WTC11 (cell line): Measurements from ENCODE around the gene SPATS2. TPM values are rescaled to one million over a fixed set of nuclear protein-coding genes. Genes with fewer than 3 reads are reported as not detected.

Experiments used
- ATAC-seq: fragments of 200-7000 bp; cut with Tn5 transposase; 2 replicates; pipeline ENCODE4 v1.10.0; 2021; ENCODE audit warnings: mild to moderate bottlenecking, moderate library complexity
- CTCF ChIA-PET: fragments of 300-600 bp; sonication (Branson Sonifier 250); formaldehyde crosslinking; loops from one replicate; lab custom pipeline; 2021; ENCODE audit warnings: antibody characterized with exemption; lab: Charles Lee
- POLR2A ChIA-PET: fragments of 350-600 bp; sonication (Branson Sonifier 250); formaldehyde crosslinking; loops from one replicate; lab custom pipeline; 2021; ENCODE audit warnings: antibody characterized with exemption; lab: Charles Lee
- DNase-seq: peaks from one replicate; pipeline ENCODE4 v3.0.0; 2021; ENCODE audit warnings: low spot score
- H3K27ac Mint-ChIP-seq: 2 replicates; pipeline ENCODE4 v1.8.0; 2021; ENCODE audit warnings: mixed read lengths
- H3K27me3 Mint-ChIP-seq: 2 replicates; pipeline ENCODE4 v1.8.0; 2021; ENCODE audit warnings: low read depth, mild to moderate bottlenecking, moderate library complexity, mixed read lengths
- H3K36me3 Mint-ChIP-seq: 2 replicates; pipeline ENCODE4 v1.8.0; 2021; ENCODE audit warnings: mixed read lengths
- H3K4me1 Mint-ChIP-seq: 2 replicates; pipeline ENCODE4 v1.8.0; 2022; ENCODE audit warnings: mixed read lengths
- H3K4me3 Mint-ChIP-seq: 2 replicates; pipeline ENCODE4 v1.8.0; 2021; ENCODE audit warnings: mild to moderate bottlenecking, moderate library complexity, mixed read lengths
- H3K9me3 Mint-ChIP-seq: 2 replicates; pipeline ENCODE4 v1.8.0; 2021; ENCODE audit warnings: mixed read lengths
- CTCF ChIP-seq: fragments of 200-600 bp; IDR thresholded peaks from 2 replicates; pipeline ENCODE4 v1.8.0; 2022; ENCODE audit warnings: antibody characterized with exemption
- E2F4 ChIP-seq: sonication (generic); formaldehyde crosslinking; IDR thresholded peaks from 2 replicates; pipeline ENCODE4 v1.8.1; 2022; ENCODE audit warnings: low read depth, mild to moderate bottlenecking, moderate library complexity, missing genetic modification reagents, borderline replicate concordance
- FOXP4 ChIP-seq: sonication (generic); formaldehyde crosslinking; IDR thresholded peaks from 2 replicates; pipeline ENCODE4 v1.8.0; 2022; ENCODE audit warnings: mild to moderate bottlenecking, missing genetic modification reagents
- GABPB1 ChIP-seq: sonication (generic); formaldehyde crosslinking; IDR thresholded peaks from 2 replicates; pipeline ENCODE4 v1.8.1; 2023; ENCODE audit warnings: mild to moderate bottlenecking, missing genetic modification reagents
- HMGA2 ChIP-seq: fragments of 250-450 bp; sonication (Bioruptor Pico); IDR thresholded peaks from 2 replicates; pipeline ENCODE4 v1.4.0; 2021; ENCODE audit warnings: mild to moderate bottlenecking, moderate library complexity
- STAT6 ChIP-seq: sonication (generic); formaldehyde crosslinking; conservative IDR thresholded peaks from 2 replicates; pipeline ENCODE4 v1.8.1; 2023; ENCODE audit warnings: mild to moderate bottlenecking, low read depth, missing genetic modification reagents, moderate library complexity
- TEAD4 ChIP-seq: sonication (generic); formaldehyde crosslinking; IDR thresholded peaks from 2 replicates; pipeline ENCODE4 v1.8.0; 2022; ENCODE audit warnings: mild to moderate bottlenecking, missing genetic modification reagents
- USF2 ChIP-seq: sonication (generic); formaldehyde crosslinking; IDR thresholded peaks from 2 replicates; pipeline ENCODE4 v1.8.1; 2023; ENCODE audit warnings: mild to moderate bottlenecking, missing genetic modification reagents, moderate library complexity
- ZNF281 ChIP-seq: sonication (generic); formaldehyde crosslinking; IDR thresholded peaks from 2 replicates; pipeline ENCODE4 v1.8.0; 2023; ENCODE audit warnings: mild to moderate bottlenecking, missing genetic modification reagents
- total RNA-seq: library from RNA; stranded (reverse); gene quantifications from 3 replicates; pipeline ENCODE4 v1.2.3, GENCODE V29; 2021

The SPATS2 gene
- total RNA-seq, 1 experiment from 2014 or later: 25.9 TPM

GRCh38 chr12:49330032-49330619 lies 37.1 kb upstream of the SPATS2 start (continued):
- TF ChIP-seq HMGA2 (CRISPR knock-in tag): no peak

- no peak overlapping the region for H3K27ac Mint-ChIP-seq
- peaks cover 20% of the 10 kb centered on the region for H3K4me1 Mint-ChIP-seq
- ChIA-PET CTCF (interaction anchor here (0.5 to 6.4 kb wide), 35 partner anchors 9 to 411 kb away, joined by 3 to 234 read pairs (median 5); partner anchors contain the start of genes DNAJC22, KCNH3, PRPH and SPATS2), POLR2A (interaction anchor here (0.5 to 2.9 kb wide), 8 partner anchors 8 to 1784 kb away, joined by 3 to 19 read pairs (median 4); partner anchors contain the start of genes SPATS2 and TROAP)
- no peaks in the 10 kb centered on the region for H3K9me3 Mint-ChIP-seq
- H3K27me3 Mint-ChIP-seq: peaks cover 45% of the 10 kb centered on the region
- ATAC-seq (no peak), DNase-seq (no peak)
- peaks cover 30% of the 10 kb centered on the region for H3K36me3 Mint-ChIP-seq
- no peak overlapping the region for H3K4me3 Mint-ChIP-seq
- TF ChIP-seq TEAD4 (no peak), USF2 (CRISPR knock-in tag) (no peak), CTCF (no peak), E2F4 (no peak), FOXP4 (CRISPR knock-in tag) (no peak), HMGA2 (CRISPR knock-in tag) (no peak), GABPB1 (no peak), ZNF281 (no peak), STAT6 (CRISPR knock-in tag) (no peak)
These were observed 36.5 kb upstream of the SPATS2 start for GRCh38 chr12:49330631-49331379.
